HG03457 (cell line): Measurements from ENCODE around the gene ALDH1A3.

Source experiments
- ATAC-seq: cut with Tn5 transposase; IDR thresholded peaks from one replicate; pipeline ENCODE4 v1.9.1; 2021; ENCODE audit warnings: moderate number of reproducible peaks; ENCODE audit not compliant: unreplicated experiment

Gene ALDH1A3

DNA sequence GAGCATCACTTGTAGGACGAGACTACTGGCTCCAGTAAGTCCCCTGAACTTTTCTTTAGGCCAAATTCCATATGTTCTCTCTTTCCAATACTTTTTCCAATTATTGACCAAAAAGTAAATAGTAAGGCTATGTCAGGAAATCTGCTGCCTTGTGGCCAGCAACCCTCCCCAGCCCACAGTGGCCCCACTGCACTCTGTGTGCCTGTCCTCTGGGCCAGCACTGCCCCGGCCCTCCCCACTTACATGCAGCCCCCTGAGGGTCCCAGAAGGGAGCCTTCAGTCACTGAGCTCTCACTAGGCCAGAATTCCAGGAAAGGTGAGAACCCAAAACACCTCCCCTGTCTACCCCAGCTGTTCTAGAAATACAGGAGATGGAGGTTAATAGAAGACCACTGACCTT is 21.3 kb upstream of the ALDH1A3 start:
- no peak for ATAC-seq

DNA sequence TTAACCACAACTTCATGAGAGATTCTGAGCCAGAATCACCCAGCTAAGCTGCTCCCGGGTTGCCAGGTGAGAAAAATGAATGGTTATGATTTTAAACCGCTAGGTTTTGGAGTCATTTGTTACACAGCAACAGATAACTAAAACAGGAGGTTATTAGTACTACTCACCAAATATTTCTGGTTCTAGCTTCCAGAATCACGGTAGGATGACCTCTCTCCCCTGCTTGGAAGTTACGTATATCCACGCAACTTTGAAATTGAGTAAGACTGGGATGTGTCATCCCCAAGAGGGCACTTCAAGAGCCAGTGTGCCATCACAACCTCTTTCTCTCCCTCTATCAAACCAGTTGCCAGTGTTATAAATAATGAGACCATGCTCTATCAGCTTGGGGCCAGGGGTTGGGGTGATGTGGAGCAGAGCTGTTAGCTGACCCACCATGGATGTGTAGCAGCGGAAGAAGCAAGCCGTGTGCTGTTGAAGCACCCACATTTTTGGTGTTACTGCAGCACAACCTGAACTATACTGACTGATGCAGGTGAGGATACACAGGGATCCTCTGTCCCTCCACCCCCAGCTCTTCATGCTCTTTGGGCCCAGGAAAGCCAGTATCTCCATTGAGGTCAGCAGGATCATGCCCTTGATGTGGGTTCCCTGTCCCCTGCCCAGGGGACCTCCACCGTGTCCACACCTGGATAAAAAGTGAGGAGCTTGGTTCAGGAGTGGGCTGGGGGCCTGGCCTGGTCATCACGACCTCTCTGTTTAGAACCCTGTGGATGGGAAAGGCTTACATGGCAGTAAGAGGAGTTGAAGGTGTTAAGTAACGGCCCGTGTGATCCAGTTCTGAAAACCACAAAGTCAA is 19.4 kb upstream of the ALDH1A3 start:
- no peak for ATAC-seq

DNA sequence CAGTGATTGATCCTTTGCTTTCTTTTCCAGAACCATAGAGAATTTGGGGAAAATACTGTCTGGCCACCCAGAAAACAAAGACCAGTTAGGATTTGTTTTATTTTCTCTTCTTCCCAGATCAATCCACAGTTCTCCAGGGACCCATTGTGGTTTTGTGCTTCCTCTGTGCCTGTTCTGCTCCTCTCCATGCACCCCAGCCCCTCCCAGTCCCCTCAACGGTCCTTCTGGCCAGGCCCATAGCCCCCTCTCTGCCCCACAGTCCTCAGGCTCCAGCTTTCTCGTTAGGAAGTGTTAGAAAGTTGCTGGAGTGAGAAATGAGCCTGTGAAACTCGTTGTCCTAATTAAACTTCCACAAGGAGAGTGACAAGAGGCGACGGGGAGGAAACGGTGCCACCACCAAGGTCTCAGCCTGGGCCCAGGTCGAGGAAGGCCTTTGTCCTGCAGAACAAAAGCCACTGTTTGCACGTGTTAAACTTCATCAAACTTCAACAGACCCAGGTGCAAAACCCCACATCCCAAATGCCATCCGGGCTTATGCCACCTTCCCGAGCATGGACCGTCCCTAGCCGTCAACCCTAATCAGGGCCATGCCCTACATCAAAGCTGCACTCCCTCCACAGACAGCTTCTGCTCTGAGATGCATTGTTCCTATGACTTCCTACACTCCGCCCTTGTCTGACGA is 18.7 kb upstream of the ALDH1A3 start:
- no peak for ATAC-seq

DNA sequence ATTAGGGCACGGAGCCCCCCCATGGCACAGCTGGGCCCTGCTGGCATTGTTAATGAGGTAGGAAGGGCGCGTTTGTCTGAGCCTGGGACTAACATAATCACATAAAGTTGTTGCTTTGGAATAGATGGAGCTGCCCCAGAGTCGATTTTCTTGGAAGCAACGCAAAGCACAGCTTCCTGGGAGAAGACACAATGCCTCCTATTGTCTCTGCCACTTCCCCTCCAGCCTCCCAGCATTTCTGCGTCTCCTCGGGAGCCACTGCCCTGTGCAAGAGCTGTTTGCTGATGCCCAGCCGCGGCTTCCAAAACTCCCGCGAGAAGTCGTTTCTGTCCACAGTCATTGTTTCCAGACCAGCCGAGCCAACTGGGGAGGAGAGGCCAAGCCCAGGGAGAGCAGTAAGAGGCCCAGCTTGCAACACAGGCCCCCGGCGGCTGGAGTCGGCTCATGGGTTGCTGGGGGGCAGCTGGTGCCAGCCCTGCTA is 18.1 kb upstream of the ALDH1A3 start:
- no peak for ATAC-seq

DNA sequence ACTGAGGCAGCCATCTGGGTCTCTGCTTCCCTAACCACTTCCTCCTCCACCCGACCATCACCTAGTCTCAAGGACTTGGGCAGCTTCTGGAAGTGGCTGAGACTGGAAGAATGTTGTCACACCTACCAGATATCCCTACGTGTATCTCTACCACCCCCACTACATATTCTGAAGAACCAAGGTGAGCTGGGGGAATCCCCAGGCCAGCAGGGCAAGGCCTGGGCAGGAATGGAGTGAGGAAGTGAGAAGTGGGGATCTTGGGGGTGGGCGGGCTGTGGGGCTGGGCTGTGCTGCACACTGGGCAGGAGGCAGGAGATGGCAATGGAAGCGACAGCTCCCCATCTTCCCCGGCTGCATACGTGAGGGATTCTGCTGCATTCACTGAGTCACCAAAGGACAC is 17.5 kb upstream of the ALDH1A3 start:
- ATAC-seq = no peak

DNA sequence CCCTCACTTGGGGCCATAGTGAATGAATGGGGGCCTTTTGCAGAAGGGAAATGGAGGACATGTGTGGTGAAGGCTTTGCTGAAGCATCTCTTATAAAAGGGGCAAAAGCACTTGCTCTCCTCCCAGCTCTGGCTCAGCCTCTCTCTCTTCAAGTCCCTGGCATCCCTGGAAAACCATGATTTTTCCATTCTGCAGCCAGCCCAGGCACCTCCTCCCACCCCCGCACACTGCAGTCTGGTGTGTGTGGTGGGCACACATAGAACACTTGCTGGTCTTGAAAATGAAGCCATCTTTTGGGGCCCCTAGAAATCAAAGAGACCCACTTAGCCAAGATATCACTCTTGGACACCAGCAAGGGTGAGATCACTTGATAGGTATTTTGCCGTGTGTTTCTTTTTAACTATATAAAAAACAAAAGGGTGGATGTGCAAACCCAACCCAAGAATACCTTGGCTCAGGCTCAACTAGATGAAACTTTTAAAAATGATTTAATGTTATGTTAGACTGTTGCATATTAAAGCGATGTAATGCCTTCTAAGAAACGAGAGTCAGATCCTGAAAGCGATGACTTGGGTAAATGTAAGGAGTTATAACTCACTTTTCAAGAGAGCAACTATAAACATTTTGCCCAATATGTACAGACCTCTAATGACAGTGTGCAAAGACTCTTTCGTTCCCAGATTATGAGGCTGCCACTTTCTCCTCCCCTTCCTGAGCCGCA is 16.4 kb upstream of the ALDH1A3 start:
- no peak for ATAC-seq

DNA sequence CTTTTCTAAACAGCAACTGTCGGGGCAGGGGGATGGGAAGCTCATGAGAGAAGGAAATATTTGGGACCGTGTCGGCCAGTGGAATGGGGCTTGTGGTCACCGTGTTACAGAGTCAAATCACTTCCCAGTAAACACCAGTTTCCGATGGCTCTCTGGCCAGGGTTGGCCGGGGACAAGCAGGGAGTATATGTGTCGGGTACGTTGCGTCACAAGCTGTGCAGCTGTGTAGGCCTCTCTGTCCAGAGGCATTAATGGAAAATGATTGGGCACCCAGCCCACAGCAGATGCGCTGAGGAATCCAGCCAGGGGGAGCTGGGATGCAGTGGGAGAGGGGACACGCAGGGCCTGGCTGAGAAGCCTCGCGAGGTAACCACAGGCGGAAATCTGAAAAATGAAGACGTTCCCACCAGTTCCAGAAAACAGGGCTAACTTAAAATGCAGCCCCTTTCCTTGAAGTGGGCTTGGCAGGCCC is 15.8 kb upstream of the ALDH1A3 start:
- ATAC-seq = no peak

DNA sequence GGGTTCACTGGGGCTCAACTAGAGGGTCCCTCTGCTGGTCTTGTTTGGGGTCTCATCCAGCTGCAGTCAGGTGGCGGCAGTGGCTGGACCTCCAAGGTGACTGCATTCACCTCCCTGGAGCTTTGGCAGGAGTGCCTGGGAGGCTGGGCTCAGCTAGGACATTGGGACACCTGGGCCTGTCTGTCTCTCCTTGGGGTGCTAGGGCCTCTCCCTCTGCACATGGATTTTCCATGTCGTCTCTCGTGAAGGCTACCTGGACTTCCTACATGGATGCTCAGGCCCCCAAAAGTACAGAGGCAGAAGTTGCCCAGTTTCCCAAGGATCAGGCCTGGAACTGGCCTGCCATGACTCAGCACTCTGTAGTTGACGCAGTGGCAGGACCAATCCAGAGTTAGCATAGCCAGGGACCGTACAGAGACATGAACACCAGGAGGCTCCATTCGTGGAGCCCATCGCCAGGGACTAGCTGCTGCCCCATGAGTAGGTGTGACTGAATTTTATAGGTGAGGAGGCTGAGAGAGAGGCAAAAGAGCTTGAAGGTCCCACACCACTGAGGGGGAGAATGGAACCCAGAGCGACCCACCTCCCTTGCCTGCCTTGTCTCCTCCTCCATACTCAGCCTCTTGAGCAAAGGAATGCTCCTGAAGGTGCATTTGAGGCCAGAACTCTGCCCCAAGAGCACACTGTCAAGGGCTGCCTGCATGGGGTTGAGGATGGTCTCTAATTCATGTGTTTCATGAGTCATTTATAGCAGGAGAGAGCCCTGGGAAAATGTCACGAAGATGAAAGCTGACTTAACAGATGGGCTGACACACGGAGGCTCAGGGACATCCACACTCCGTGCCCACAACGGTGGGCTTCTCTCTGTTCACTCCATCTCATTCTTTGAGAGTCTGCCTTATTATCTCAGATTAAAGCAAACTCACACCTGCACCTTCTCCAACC is 13.0 kb upstream of the ALDH1A3 start:
- ATAC-seq = no peak

DNA sequence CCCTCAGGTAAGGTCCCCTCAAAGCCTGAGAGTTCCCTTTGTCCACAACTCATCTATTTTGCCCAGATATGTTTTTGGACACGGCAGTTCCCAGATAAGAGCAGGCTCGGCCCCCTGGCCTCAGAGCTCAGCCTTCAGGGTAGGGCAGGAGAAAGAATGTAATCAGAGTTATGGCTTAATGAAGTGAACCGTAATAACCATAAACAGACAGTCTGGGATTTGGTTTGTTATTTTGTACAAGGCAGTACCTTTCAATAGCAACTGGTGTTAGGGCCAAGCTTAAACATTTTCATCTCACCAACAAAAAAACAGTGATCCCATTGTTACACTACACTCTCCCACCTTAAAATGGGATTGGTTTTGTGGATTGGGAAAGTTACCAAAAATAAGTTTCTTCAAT is 12.2 kb upstream of the ALDH1A3 start:
- ATAC-seq = no peak

DNA sequence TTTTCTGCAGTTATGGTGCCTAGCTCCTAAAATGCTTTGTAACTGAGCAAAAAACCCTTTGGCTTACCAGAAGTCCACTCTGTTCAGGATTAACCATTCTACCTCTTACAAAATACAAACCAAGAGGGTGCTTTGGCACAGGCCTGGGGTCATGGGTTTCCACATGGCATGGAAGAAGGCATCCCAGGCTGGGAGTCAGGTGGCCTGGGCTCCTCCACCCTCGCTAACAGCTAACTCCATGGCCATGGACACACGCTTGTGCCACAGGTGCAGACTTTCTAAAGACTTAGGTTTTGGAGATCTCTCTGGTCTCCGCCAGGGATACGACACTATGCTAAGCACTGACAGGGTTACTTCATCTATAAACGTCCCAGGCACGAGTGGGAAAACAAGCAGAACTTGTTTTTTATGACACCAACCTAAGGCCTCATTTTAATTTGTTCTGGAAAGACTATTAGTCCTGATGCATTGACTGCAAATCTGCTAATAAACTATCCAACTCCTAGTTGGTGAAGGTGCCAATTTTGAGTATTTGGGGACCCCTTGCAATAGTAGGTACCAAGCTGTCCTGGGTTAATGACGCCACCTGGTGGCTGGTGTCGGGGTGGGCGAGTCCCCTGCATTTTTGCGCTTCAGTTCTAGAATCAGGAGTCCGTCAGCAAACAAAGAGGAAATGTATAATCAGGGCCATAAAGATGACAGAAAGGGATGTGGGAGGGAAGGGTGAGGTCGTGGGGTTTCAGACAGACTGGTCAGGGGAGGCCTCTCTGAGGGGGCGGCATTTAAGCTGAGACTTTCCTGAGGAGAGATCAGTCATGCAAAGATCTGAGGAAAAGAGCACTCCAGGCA is 10.3 kb upstream of the ALDH1A3 start:
- no peak for ATAC-seq

DNA sequence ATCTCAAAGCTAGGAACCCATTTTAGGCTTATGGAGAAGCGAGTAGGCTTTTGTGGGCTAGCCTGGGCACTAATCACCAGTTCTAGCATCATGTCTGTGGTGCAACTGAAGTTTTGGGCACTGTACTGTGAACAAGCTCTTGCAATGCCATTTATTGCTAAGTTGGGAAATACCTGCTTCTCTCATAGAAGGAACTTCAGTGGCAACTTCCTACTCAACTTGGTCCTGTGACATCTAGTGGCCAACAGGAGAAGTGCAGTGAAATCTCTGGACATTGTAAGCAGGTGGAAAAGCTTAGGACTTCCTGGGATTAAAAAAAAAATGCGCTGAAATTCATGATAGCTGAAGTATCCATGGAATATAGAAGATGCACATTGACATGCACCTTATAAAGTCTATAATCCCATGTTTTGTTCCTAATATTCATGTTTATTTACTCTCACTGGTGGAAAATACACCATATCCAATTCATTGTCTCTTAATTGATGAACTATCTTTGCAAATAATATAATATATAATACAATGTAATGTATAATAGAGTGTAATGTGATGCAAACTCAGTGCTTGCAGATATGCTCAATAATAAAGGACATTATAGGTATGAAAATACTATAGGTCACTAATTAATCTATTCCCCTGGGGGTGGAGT is 6.5 kb upstream of the ALDH1A3 start:
- ATAC-seq = no peak

DNA sequence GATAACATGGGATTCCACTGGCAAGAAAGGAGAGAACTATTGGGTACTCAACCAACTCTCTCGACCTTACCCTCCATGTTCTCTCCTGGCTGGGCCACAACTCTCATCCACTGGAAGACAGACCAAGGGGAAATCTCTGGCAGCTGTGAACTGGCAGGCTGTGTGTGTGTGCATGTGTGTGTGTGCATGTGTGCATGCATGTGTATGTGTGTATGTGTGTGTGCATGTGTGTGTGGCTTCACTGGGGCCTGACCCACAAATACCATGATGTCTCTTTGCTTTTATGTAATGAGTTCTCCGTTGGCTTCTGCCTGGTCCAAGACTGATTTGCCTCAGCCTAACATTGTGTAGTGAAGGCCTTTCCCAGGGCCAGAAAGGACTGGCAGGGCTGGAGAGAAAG is 4.1 kb upstream of the ALDH1A3 start:
- no peak for ATAC-seq

DNA sequence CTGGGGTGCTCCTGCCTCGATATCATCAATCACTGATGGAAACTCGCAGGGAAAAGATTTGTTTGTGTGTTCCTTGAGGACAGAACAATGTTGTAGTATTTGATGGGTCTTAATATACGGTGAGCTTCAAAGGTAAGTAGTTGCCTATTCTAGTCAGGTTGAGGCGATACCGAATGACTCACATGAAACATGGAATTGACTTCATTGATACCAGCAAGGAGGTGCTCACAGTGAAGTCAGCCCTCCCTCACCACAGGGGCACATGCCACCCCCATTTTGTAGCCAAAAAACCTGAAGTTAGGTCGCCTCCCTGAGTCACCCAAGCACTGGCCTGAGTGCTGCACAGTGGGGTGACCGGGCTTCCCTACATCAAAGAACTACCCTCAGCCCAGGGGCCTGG is 3.7 kb upstream of the ALDH1A3 start:
- no peak for ATAC-seq

DNA sequence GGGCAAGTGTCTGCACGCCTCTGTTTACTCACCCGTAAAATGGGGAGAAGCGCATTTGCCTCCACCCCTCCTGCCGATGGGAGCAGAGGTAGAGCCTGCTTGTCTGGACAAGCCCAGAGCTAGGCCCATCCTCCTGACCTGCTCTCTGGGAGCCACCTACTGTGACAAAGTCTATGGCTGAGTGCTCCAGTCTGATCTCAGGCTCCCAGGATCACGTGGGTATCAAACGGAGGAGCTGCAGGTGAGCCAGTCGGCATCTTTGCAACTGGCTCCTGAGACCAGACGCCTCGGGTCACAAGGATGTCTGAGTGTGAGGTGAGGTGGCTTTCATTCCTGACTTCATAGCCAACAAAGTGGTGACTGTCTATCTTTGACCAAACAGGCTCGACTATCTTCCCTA is 2.1 kb upstream of the ALDH1A3 start:
- no peak for ATAC-seq

DNA sequence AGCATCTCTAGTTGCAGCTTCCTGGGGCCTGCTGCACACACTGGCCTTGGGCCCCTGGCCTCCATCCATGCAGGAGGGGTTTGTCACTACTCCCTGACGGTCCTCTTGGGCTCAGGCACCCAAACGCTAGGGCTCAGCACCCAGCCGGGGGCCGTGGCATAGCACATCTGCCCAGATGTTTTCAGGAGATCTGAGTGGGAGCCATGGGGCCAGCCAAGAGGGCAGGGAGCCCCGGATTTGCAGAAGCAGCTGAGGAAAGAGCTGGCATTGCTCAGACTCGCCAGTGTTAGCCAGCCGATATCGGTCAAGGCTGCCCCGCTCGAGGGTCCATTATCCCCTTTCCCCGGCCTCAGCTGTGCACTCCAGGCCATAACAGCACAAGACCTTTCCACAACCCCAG is 1.5 kb upstream of the ALDH1A3 start:
- ATAC-seq = no peak

DNA sequence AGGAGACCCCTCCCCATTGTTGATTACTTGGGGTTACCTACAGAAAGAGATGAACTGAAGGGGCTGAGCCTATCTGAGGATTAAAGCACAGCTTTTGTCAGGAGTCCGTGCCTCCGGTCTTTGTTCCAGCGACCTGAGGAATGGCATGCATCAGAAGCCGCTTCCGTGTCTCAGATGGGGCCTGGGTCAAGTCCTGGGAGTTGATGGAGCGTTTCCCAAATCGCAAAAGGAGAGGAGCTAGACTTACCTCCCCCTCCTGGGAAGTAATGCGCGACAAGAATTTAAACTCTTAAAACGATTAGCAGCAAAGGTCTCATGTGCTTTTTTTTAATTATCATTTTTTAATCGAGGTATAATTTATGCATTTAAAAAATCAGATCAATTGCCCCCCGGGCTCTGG is 983 bp upstream of the ALDH1A3 start:
- no peak for ATAC-seq

DNA sequence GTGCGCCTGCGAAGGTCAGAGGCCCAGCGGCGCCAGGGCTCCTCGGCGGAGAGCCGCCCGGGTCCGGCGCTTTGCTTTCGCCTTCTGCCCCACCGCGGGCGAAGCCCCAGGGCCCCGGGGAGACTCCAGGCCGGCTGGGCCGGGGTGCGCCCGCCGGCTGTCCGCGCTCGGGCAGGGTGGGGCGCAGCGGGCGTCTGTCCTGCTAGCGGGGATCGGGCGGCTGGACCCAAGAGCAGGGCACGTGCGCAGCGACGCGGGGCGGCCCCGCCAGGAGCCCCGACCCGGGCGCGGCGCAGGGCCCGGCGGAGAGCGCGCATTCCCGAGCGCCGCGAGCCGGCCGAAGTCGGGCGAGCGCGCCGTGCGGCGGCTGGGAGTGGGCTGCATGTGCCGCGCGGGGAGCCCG is 569 bp upstream of the ALDH1A3 start:
- ATAC-seq = no peak

DNA sequence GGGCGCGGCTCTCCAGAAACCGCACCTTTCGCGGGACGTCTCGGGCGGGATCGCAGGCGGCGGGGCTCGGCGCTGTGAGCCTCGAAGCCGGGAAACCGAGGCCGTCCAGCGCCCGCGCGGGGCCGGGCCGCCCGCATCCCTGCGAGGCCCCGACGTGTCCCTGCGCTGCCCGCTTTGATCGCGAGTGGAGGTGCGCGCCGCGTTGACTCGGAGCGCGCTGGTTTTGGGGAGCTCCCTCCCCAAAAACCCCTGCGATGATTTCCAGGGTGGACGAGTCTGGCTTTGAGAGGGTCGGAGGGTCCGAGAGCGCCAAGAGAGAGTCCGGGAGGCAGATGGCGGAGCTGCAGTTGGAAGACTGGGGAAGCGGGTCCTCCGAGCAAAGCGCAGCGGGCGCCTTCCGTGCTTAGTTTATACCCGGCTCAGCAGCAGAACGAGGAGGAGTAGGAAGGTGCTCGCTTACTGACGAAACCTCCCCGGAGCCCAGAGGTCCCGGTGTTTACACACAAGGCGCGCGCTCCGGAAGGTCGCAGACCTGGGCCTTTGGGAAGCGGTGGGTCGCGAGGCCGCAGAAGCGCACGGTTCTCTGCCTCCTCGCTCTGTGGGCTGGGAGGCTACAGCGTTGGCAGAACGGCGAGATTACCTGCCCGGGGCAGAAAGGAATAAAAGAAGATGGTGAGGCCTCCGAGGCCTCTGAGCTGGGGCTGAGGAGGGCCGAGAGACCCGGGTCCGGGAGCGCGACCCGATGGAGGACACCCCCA is 687 bp downstream of the ALDH1A3 start:
- ATAC-seq = no peak

DNA sequence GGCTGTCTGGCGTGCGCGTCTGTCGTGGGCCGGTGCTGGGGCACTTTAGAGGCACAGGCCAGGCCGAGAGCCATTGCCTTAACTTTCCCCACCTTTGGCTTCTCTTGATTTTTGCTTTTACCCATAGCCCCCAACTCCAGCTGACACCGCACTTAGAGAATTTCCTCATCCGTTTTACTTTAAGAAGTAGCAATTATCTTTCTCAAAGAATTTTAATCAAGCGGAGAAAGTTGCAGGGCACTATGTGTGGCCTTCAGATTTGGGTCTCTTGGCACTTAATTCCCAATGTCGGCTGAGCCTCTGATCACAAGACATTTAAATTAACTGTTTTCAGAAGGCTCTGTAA is 1.2 kb downstream of the ALDH1A3 start:
- ATAC-seq = no peak
